ENCODE measurements around the gene CA11.

The CA11 gene

GRCh38 chr19:48613024-48613851 lies 32.7 kb downstream of the CA11 start:
- no peak for DNase-seq (ENCODE audit: low read depth)

GRCh38 chr19:48611872-48612271 lies 34.1 kb downstream of the CA11 start:
- no peak for DNase-seq (ENCODE audit: low read depth)

- DNase-seq (ENCODE audit: low read depth): no peak
Measured at GRCh38 chr19:48609571-48610108, 36.3 kb downstream of the CA11 start.

GRCh38 chr19:48608798-48609263 lies 37.2 kb downstream of the CA11 start:
- DNase-seq (ENCODE audit: low read depth): no peak

GRCh38 chr19:48607359-48607755 lies 38.6 kb downstream of the CA11 start:
- no peak for DNase-seq (ENCODE audit: low read depth)

GRCh38 chr19:48606463-48607358 lies 39.3 kb downstream of the CA11 start, which contains the start of gene SPACA4:
SPACA4 (plus strand) TSS chr19:48606742; CDS start chr19:48606979, 237 bp downstream.
- no peak for DNase-seq (ENCODE audit: low read depth)

- DNase-seq (ENCODE audit: low read depth): no peak
Measured at GRCh38 chr19:48603850-48604249, 42.1 kb downstream of the CA11 start.

GRCh38 chr19:48603449-48603848 lies 42.5 kb downstream of the CA11 start:
- no peak for DNase-seq (ENCODE audit: low read depth)

GRCh38 chr19:48603001-48603400 lies 43.0 kb downstream of the CA11 start:
- DNase-seq (ENCODE audit: low read depth): no peak

GRCh38 chr19:48600679-48601417 lies 45.1 kb downstream of the CA11 start:
- no peak for DNase-seq (ENCODE audit: low read depth)

GRCh38 chr19:48598996-48599700 lies 46.8 kb downstream of the CA11 start:
- no peak for DNase-seq (ENCODE audit: low read depth)

GRCh38 chr19:48596679-48597465 lies 49.1 kb downstream of the CA11 start:
- DNase-seq (ENCODE audit: low read depth): no peak

GRCh38 chr19:48596237-48596636 lies 49.8 kb downstream of the CA11 start:
- no peak for DNase-seq (ENCODE audit: low read depth)

- no peak for DNase-seq (ENCODE audit: low read depth)
Measured at GRCh38 chr19:48595833-48596232, 50.2 kb downstream of the CA11 start.

GRCh38 chr19:48595171-48595570 lies 50.8 kb downstream of the CA11 start:
- DNase-seq (ENCODE audit: low read depth): no peak

GRCh38 chr19:48591021-48591420 lies 55.0 kb downstream of the CA11 start:
- no peak for DNase-seq (ENCODE audit: low read depth)

GRCh38 chr19:48588670-48589401 lies 57.2 kb downstream of the CA11 start:
- DNase-seq (ENCODE audit: low read depth): peak; percentile 81

Measured in CMK (cell line).